HepG2 (cell line): Measurements from ENCODE around the gene TNP1. TPM values are rescaled to one million over a fixed set of nuclear protein-coding genes. Genes with fewer than 3 reads are reported as not detected.

Experiments
- polyA plus RNA-seq, 8 experiments: library from polyadenylated mRNA; depleted of rRNA in 3 of 8; stranded (reverse) in 7 of 8; unstranded in 1 of 8; fragments of >200 nt; fragmentation: Illumina TruSeq in 4 of 8; extraction: Trizol in 4 of 8; gene quantifications; 2 replicates each; pipeline versions ENCODE4 v1.2.1 to v1.2.3, GENCODE V29; 2011 to 2016; ENCODE audit warnings: low read depth in 4 of 8, missing spikeins in 1 of 8, mixed read lengths in 1 of 8; ENCODE audit not compliant: insufficient read depth in 1 of 8
- total RNA-seq, 5 experiments: library from RNA; depleted of rRNA; stranded (reverse); fragments of >200 nt; fragmentation: Illumina TruSeq; extraction: Trizol; gene quantifications; 2 replicates each; pipeline ENCODE4 v1.2.3, GENCODE V29; 2016; ENCODE audit warnings: low read depth in 1 of 5

The TNP1 gene
- total and polyA plus RNA-seq, 2 of the 13 experiments (the other 11 are each of a cell fraction or from before 2014, with no cell fraction given): not detected

Other genes with a start within 250 kb of the TNP1 start
- gene IGFBP2, start 226.6 kb downstream of the TNP1 start, total RNA-seq (2016; rRNA removed; fragmentation: Illumina TruSeq; extraction: Trizol): 0.45 and 2.0 TPM in 2 replicates
- 5.8 and 11.4 TPM in 2 replicates for gene IGFBP2, start 226.6 kb downstream of the TNP1 start, polyA plus RNA-seq (2011; rRNA removed)
- gene IGFBP5, start 164.5 kb downstream of the TNP1 start, total RNA-seq (2016; rRNA removed; fragmentation: Illumina TruSeq; extraction: Trizol): not detected in 2 replicates
- 0.07 and 0.15 TPM in 2 replicates for gene IGFBP5, start 164.5 kb downstream of the TNP1 start, polyA plus RNA-seq (2011; rRNA removed)